NT2/D1 (cell line): Measurements from ENCODE around the gene NRXN3.

Experiments
- DNase-seq: peaks from one replicate; pipeline ENCODE4 v3.0.0-alpha.2; 2011; ENCODE audit warnings: low read depth, low spot score
- H3K27me3 ChIP-seq: 2 replicates; pipeline ENCODE4 v1.6.0; 2011; ENCODE audit warnings: mild to moderate bottlenecking; ENCODE audit not compliant: insufficient read length, insufficient read depth
- H3K36me3 ChIP-seq: 2 replicates; pipeline ENCODE4 v1.6.1; 2011; ENCODE audit warnings: mild to moderate bottlenecking, low read length, mixed read lengths; ENCODE audit not compliant: insufficient read depth, insufficient read length
- H3K4me1 ChIP-seq: 2 replicates; pipeline ENCODE4 v1.5.1; 2011; ENCODE audit not compliant: insufficient read depth, insufficient read length
- H3K4me3 ChIP-seq: 2 replicates; pipeline ENCODE4 v1.5.1; 2011; ENCODE audit warnings: low read depth; ENCODE audit not compliant: insufficient read length
- H3K9ac ChIP-seq: 2 replicates; pipeline ENCODE4 v1.6.0; 2011; ENCODE audit warnings: low read depth; ENCODE audit not compliant: insufficient read length
- H3K9me3 ChIP-seq: 2 replicates; pipeline ENCODE4 v1.5.1; 2011; ENCODE audit warnings: mild to moderate bottlenecking, low read length; ENCODE audit not compliant: insufficient read depth
- SUZ12 ChIP-seq: IDR thresholded peaks from 2 replicates; pipeline ENCODE4 v1.6.1; 2011; ENCODE audit not compliant: insufficient read length, insufficient read depth; ENCODE audit errors: extremely low read depth
- YY1 ChIP-seq: IDR thresholded peaks from 2 replicates; pipeline ENCODE4 v1.6.1; 2011; ENCODE audit not compliant: insufficient read length, insufficient read depth
- ZNF274 ChIP-seq: IDR thresholded peaks from 2 replicates; pipeline ENCODE4 v1.6.1; 2011; ENCODE audit warnings: mild to moderate bottlenecking, low read depth, low read length

The NRXN3 gene

GRCh38 chr14:79660053-79660939 lies 1490.1 kb downstream of the NRXN3 start:
- no peak for DNase-seq
- Histone ChIP-seq H3K4me3 (no peak overlapping the region), H3K27me3 (no peaks in the 10 kb centered on the region), H3K36me3 (no peaks in the 10 kb centered on the region), H3K9me3 (no peaks in the 10 kb centered on the region), H3K4me1 (no peaks in the 10 kb centered on the region), H3K9ac (no peak overlapping the region)
- TF ChIP-seq SUZ12 (no peak), YY1 (no peak), ZNF274 (no peak)

- H3K36me3 ChIP-seq = no peaks in the 10 kb centered on the region
- H3K27me3 ChIP-seq = no peaks in the 10 kb centered on the region
- H3K4me1 ChIP-seq = no peaks in the 10 kb centered on the region
- no peak for DNase-seq
- H3K9ac ChIP-seq = no peak overlapping the region
- H3K4me3 ChIP-seq = no peak overlapping the region
- H3K9me3 ChIP-seq = no peaks in the 10 kb centered on the region
- TF ChIP-seq ZNF274 = no peak
- no peak for TF ChIP-seq YY1
- TF ChIP-seq SUZ12 = no peak
Measured at GRCh38 chr14:79661752-79662151, 1491.6 kb downstream of the NRXN3 start.

- TF ChIP-seq SUZ12 (no peak), YY1 (no peak), ZNF274 (no peak)
- Histone ChIP-seq H3K4me3 (no peak overlapping the region), H3K4me1 (no peaks in the 10 kb centered on the region), H3K9ac (no peak overlapping the region), H3K36me3 (no peaks in the 10 kb centered on the region), H3K9me3 (no peaks in the 10 kb centered on the region), H3K27me3 (no peaks in the 10 kb centered on the region)
- DNase-seq = no peak
Measured at GRCh38 chr14:79663453-79663852, 1493.3 kb downstream of the NRXN3 start.

GRCh38 chr14:79665556-79665955 lies 1495.4 kb downstream of the NRXN3 start:
- H3K36me3 ChIP-seq = no peaks in the 10 kb centered on the region
- H3K4me3 ChIP-seq = no peak overlapping the region
- no peak for TF ChIP-seq YY1
- no peak for TF ChIP-seq SUZ12
- TF ChIP-seq ZNF274 = no peak
- no peak for DNase-seq
- H3K9me3 ChIP-seq = no peaks in the 10 kb centered on the region
- no peak overlapping the region for H3K9ac ChIP-seq
- H3K27me3 ChIP-seq = no peaks in the 10 kb centered on the region
- no peaks in the 10 kb centered on the region for H3K4me1 ChIP-seq

- no peaks in the 10 kb centered on the region for H3K9me3 ChIP-seq
- TF ChIP-seq SUZ12 = no peak
- TF ChIP-seq ZNF274 = no peak
- no peak for TF ChIP-seq YY1
- H3K27me3 ChIP-seq = no peaks in the 10 kb centered on the region
- no peak overlapping the region for H3K4me3 ChIP-seq
- DNase-seq = no peak
- H3K9ac ChIP-seq = no peak overlapping the region
- H3K36me3 ChIP-seq = no peaks in the 10 kb centered on the region
- H3K4me1 ChIP-seq = no peaks in the 10 kb centered on the region
Measured at GRCh38 chr14:79668951-79669350, 1498.8 kb downstream of the NRXN3 start.

GRCh38 chr14:79670811-79671210 lies 1500.6 kb downstream of the NRXN3 start:
- H3K36me3 ChIP-seq = no peaks in the 10 kb centered on the region
- no peak overlapping the region for H3K9ac ChIP-seq
- H3K4me3 ChIP-seq = no peak overlapping the region
- no peaks in the 10 kb centered on the region for H3K4me1 ChIP-seq
- no peaks in the 10 kb centered on the region for H3K27me3 ChIP-seq
- no peaks in the 10 kb centered on the region for H3K9me3 ChIP-seq
- TF ChIP-seq SUZ12 (no peak), YY1 (no peak), ZNF274 (no peak)
- DNase-seq = no peak

- Histone ChIP-seq H3K4me1 (no peaks in the 10 kb centered on the region), H3K27me3 (no peaks in the 10 kb centered on the region), H3K36me3 (no peaks in the 10 kb centered on the region), H3K4me3 (no peak overlapping the region), H3K9me3 (no peaks in the 10 kb centered on the region), H3K9ac (no peak overlapping the region)
- TF ChIP-seq YY1 (no peak), ZNF274 (no peak), SUZ12 (no peak)
- DNase-seq = no peak
Measured at GRCh38 chr14:79680087-79680486, 1509.9 kb downstream of the NRXN3 start.
